Umbilical cord (tissue), 2 donors: ENCODE measurements around the gene ASPM. TPM values are rescaled to one million over a fixed set of nuclear protein-coding genes. Genes with fewer than 3 reads are reported as not detected.
A peak's percentile ranks its signal among the peaks of the same experiment; 100 is the strongest.

ENCODE experiments used
- DNase-seq: peaks from one replicate; pipeline ENCODE4 v3.0.0-alpha.2; 2015; ENCODE audit warnings: low spot score
- total RNA-seq: library from RNA; depleted of rRNA; stranded (reverse); fragments of >200 nt; gene quantifications from one replicate; pipeline ENCODE4 v1.2.3, GENCODE V29; 2014; ENCODE audit warnings: low replicate concordance; ENCODE audit not compliant: insufficient read depth

Gene ASPM
- total RNA-seq, 1 donor from 2014 or later, result 12.3 TPM

DNA sequence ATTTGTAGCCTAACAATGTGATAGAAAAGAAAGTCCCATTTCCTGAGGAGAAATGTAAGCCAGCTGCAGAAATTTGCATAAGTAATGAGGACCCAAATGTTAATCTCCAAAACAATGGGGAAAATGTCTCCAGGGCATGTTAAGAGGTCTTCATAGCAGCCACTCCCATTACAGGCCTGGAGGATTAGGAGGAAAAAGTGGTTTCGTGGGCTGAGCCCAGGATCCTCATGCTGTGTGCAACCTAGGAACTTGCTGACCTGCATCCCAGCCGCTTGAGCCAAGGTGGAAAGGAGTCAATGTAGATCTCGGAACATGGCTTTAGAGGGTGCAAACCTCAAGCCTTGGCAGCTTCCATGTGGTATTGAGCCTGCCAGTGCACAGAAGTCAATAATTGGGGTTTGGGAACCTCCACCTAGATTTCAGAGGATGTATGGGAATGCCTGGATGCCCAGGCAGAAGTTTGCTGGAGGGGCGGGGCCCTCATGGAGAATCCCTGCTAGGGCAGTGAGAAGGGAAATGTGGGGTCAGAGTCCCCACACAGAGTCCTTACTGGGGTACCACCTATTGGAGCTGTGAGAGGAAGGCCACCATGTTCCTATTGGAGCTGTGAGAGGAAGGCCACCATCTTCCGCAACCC is 65.2 kb downstream of the ASPM start:
- no peak for DNase-seq

GRCh38 chr1:197080323-197080722 is 66.1 kb downstream of the ASPM start:
- DNase-seq, result no peak

DNA sequence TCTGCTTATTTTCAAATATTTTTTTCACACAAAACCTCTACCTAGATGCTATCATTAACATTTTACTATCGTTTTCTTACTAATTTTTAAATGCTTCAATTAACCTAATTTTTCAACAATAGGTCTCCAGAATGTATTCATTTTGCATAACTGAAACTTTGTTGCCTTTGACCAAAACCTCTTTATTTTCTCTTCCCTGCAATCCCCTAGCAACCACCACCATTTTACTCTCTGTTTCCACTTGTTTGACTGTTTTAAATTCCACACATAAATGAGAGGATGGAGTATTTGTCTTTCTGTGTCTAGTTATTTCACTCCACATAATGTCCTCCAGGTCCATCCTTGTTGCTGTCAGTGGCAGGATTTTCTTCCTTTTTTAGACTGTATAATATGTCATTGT is 69.9 kb downstream of the ASPM start:
- no peak for DNase-seq

- DNase-seq, result no peak
Observed at GRCh38 chr1:197073978-197074377, 72.5 kb downstream of the ASPM start.

DNA sequence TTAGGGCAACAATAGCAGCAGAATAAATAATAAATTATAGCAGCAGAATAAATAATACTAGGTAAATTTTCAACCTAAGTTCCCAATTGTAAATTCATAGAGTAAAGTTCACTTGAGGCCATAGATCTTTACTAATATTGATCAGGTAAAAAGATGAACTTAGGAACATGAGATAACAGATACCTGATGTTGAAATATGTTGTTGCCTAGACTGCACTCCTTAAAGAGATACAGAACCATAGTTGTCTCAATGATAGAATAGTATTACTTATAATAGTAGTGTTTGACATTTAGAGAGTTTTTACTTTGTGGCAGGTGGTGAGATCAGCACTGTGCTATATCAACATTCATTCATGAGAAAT is 79.0 kb downstream of the ASPM start:
- DNase-seq, result no peak

DNA sequence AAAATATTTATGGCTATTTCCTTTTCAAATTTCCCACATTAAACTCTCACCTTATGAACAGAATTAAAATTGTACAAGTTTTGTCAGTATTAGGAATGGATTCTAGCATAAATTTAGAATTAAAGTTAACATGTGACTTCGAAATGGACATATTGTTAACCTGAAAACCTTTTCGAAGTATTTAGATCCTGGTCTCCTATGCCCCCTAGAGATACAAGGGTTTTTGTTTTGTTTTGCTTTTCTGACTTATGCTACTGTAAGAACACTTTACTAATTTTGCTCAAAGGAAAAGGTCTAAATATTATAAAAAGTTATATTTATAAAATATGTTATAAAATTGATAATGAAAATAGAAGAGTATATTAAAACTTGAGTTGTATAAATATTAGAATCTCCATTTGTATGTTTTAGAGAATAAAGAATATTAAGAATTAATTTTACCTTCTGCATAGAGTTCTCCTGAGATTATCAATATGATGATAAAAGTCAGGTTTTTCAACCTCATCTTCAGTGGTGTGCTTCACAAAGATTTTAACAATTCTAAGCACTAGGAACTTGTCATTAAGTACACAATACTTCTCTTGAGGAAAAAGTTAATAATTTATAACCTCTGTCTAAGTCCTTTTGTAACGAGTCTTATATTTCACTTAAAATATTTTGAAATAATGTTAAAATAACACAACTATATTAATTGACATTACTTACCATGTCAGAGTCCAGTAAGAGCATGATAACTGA is 79.6 kb downstream of the ASPM start, which contains the start of gene F13B:
F13B (minus strand) TSS at position 542 of the 738 bp plus-strand sequence; CDS start at position 505, 37 bp downstream.
- DNase-seq, result no peak

DNA sequence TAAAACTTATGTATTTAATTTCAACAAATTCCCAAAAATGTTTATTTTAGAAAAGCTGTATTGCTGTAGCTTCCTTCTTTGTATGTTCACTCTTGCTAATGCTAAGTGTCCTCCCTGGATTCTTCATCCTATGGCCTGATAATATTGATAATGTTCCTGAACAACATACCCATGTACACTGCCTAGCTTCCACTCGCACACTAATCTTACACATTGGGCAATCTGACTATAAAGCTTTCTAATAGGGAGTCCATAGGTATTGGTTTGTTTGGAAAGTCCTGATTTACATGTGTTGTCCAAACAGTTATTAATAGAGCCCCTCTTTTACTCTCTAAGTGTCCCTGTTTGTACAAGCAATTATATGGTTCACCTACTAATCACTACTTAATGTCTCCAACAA is 80.2 kb downstream of the ASPM start:
- no peak for DNase-seq

DNA sequence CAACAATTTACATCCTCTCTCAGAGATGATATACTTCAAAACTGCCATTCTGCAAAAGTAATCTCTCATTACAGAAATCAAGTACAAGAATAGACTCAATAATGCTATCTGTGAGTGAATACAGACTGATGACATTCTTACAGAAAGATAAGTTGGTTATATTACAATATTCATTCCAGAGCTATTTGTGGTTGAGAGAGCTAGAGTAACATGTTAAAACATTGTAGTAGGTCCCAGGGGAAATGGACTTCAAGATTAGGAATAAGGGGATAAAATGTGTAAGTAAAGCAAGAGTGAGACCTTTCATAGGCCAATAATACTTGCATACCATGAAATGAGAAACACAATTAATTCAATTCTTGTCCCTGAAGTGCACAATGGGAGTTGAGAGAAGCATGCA is 80.9 kb downstream of the ASPM start:
- no peak for DNase-seq

DNA sequence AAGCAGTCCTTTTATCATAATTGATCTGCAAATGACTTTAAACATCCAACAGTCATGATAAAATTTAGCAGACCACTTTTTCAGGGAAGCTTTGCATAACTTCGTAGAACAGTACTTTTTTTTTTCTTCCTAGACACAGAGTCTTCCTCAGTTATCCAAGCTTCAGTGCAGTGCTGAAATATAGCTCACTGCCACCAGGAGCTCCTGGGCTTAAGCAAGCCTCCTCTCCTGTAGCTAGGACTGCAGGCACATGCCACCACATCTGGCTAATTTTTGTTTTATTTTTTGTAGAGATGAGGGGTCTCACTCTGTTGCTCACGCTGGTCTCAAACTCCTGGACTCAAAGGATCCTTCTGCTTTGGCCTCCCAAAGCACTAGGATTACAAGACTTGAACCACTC is 83.3 kb downstream of the ASPM start:
- DNase-seq, result no peak

GRCh38 chr1:197062692-197063091 is 83.8 kb downstream of the ASPM start:
- DNase-seq, result no peak

GRCh38 chr1:197049100-197049499 is 97.4 kb downstream of the ASPM start:
- no peak for DNase-seq

DNA sequence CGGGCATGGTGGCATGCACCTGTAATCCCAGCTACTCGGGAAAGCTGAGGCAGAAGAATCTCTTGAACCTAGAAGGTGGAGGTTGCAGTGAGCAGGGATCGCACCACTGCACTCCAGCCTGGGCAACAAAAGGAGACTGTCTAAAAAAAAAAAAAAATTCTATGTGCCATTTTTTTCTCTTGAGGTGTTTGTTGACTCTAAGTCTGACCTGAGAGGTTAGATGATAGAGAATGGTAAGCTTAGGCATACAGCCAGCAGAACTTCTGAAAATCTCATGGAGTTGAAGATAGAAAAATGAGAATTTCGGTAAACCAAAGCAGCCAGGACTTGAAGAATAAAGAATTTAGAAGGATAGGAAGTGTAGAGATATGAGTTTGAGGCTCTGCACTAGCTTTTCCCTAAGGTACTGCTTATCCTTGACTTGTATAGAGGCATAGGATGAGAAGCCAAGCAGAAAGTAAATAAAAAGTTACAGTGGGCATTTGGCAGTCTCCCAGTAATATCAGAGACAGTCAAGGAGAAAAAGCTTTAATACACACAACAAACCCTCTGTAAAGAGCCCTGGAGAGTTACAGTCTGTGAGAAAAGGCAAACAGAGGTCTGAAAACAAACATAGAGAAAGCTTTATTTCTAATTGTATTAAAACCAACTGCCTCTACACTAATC is 103.7 kb downstream of the ASPM start:
- DNase-seq, result no peak

DNA sequence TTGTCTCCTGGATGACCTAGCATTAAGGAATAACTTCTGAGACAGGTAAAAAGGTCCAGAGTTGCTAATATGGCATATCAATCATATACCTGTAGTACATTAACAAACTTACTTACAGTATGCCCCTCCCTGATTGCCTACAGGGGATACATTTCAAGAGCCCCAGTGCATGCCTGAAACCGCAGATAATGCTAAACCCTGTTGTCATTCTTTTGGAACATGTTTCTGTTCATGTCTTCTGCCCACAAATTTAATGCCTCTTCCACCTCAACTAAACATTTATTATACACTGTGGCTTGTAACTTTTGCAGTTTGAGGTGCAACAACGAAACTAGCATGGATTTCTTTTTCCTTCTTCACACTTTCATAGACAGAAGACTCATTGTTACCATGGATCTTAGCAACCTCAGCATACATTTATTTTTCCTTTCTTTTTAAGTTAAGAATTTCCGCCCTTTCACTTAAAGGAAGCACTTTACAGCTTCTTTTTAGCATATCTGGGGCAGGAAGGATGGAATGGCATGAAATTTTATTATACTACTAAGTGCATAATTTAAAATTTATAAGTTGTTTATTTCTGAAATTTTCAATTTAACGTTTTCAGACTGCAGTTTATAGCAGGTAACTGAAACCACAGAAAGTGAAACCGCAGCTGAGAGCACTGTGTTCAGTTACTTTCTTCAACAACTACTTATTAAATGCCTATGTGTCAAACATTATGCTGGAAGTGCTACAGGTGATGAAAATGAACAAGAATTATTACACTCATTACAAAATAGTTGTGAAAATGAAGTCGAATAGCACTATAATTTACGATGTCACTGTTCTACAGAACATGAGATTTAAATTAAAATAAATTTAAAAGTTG is 104.7 kb downstream of the ASPM start:
- DNase-seq, result no peak

GRCh38 chr1:197036861-197037260 is 109.6 kb downstream of the ASPM start:
- DNase-seq, result no peak

DNA sequence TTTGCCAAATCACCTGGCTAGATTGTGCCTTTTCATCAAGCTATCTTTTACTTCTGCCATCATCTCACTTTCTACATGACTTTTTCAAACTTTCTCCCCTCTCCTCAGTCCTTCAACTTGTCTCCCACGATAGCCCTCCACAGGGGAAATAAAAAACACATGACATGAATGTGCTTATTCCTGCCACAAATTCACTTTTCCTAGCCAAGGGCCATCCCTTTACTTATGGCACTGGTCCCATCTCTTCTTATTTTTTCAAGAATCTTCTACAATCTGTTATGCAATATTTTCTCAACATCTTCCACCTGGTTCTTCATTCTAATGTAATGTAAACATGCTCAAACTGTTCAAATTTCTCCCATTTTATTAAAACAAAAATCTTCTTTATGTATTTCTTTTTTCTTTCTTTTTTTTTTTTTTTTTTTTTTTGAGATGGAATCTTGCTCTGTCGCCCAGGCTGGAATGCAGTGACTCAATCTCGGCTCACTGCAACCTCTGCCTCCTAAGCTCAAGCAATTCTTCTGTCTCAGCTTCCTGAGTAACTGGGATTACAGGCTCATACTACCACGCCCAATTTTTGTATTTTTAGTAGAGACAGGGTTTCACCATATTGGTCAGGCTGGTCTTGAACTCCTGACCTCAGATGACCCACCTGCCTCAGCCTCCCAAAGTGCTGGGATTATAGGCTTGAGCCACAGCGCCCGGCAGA is 111.7 kb downstream of the ASPM start:
- peak; percentile 24 for DNase-seq

Other genes starting within 250 kb of the ASPM start
- 4.3 TPM for gene CFHR2, start 202.9 kb downstream of the ASPM start, total RNA-seq
- gene CFHR5, start 169.1 kb downstream of the ASPM start, total RNA-seq, result 0.72 TPM
- not detected for gene F13B, start 79.4 kb downstream of the ASPM start, total RNA-seq
- gene ZBTB41, start 54.6 kb upstream of the ASPM start, total RNA-seq, result 27.2 TPM
- 14.2 TPM for gene CRB1, start 121.6 kb upstream of the ASPM start, total RNA-seq